A549 (cell line): Measurements from ENCODE around the gene CLCA4. TPM values are rescaled to one million over a fixed set of nuclear protein-coding genes. Genes with fewer than 3 reads are reported as not detected.

ENCODE experiments used
- ATAC-seq, 2 experiments: fragments of 200-7000 bp in 1 of 2; fragments of >200 bp in 1 of 2; cut with Nextera tagmentation in 1 of 2; cut with Tn5 transposase in 1 of 2; 3 replicates each; pipeline versions ENCODE4 v1.8.0 to v1.9.1; 2018 to 2020; ENCODE audit warnings: mild to moderate bottlenecking in 1 of 2, moderate library complexity in 1 of 2
- CTCF ChIA-PET: fragments of 300-600 bp; sonication (Branson Sonifier 250); formaldehyde crosslinking; extraction: SDS; loops from one replicate; lab custom pipeline; 2021; ENCODE audit warnings: antibody characterized with exemption, inconsistent platforms; lab: Yijun Ruan, JAX
- POLR2A ChIA-PET: fragments of 350-600 bp; formaldehyde crosslinking; extraction: SDS; loops from one replicate; lab custom pipeline; 2021; ENCODE audit warnings: antibody characterized with exemption, inconsistent platforms; lab: Yijun Ruan, JAX
- DNase-seq, 2 experiments: peaks; one replicate each; pipeline versions ENCODE4 v3.0.0 to v3.0.0-alpha.2; 2011 to 2016; ENCODE audit warnings: low read depth in 1 of 2, low spot score in 1 of 2
- FAIRE-seq: peaks from 2 replicates; lab custom pipeline; 2011; peaks lifted over from hg19 to GRCh38; lab: Jason Lieb, UNC
- H3K27ac ChIP-seq, 2 experiments: fragments of >200 bp; sonication (Bioruptor Twin); formaldehyde crosslinking; 3 replicates each; pipeline ENCODE4 v1.5.1; 2016 to 2017
- H3K4me1 ChIP-seq: fragments of >200 bp; sonication (Bioruptor Twin); formaldehyde crosslinking; 3 replicates; pipeline ENCODE4 v1.6.1; 2016
- H3K4me2 ChIP-seq: fragments of >200 bp; sonication (Bioruptor Twin); formaldehyde crosslinking; 3 replicates; pipeline ENCODE4 v1.6.1; 2016
- H3K4me3 ChIP-seq: fragments of >200 bp; sonication (Bioruptor Twin); formaldehyde crosslinking; 3 replicates; pipeline ENCODE4 v1.5.1; 2016
- H3K9me3 ChIP-seq: fragments of >200 bp; sonication (Bioruptor Twin); formaldehyde crosslinking; 3 replicates; pipeline ENCODE4 v1.6.1; 2016
- BCL3 ChIP-seq: fragments of >200 bp; sonication (Bioruptor Twin); formaldehyde crosslinking; IDR thresholded peaks from 3 replicates; pipeline ENCODE4 v1.6.1; 2016
- BHLHE40 ChIP-seq: IDR thresholded peaks from 2 replicates; pipeline ENCODE4 v1.6.1; 2012; ENCODE audit warnings: low read depth, low read length, inconsistent platforms
- CBX2 ChIP-seq: fragments of 200-600 bp; sonication (generic); IDR thresholded peaks from 2 replicates; pipeline ENCODE4 v1.6.1; 2016; ENCODE audit warnings: low read depth, mild to moderate bottlenecking, borderline replicate concordance
- CBX8 ChIP-seq: fragments of 200-600 bp; sonication (generic); IDR thresholded peaks from 2 replicates; pipeline ENCODE4 v1.6.1; 2016
- CEBPB ChIP-seq, 2 experiments: fragments of >200 bp in 1 of 2; sonication (Bioruptor Twin) in 1 of 2; formaldehyde crosslinking in 1 of 2; IDR thresholded peaks; 2 replicates each; pipeline ENCODE4 v1.6.1; 2012 to 2016
- CHD2 ChIP-seq: fragments of 150-350 bp; IDR thresholded peaks from 2 replicates; pipeline ENCODE4 v1.6.1; 2014; ENCODE audit warnings: low read length; ENCODE audit not compliant: partially characterized antibody
- CHD4 ChIP-seq: fragments of 200-600 bp; sonication (generic); IDR thresholded peaks from 2 replicates; pipeline ENCODE4 v1.6.1; 2016; ENCODE audit warnings: antibody characterized with exemption, mild to moderate bottlenecking, borderline replicate concordance
- CTCF ChIP-seq: fragments of >200 bp; sonication (Bioruptor Twin); formaldehyde crosslinking; IDR thresholded peaks from 3 replicates; pipeline ENCODE4 v1.5.1; 2016
- EHMT2 ChIP-seq: fragments of 200-600 bp; sonication (generic); IDR thresholded peaks from 2 replicates; pipeline ENCODE4 v1.6.1; 2016; ENCODE audit warnings: antibody characterized with exemption, low read depth, mild to moderate bottlenecking, moderate library complexity
- FOSL2 ChIP-seq, 2 experiments: fragments of 450-650 bp in 1 of 2; fragments of >200 bp in 1 of 2; sonication (Bioruptor Twin) in 1 of 2; formaldehyde crosslinking; IDR thresholded peaks; 2 replicates each; pipeline versions ENCODE4 v1.5.0 to v1.6.1; 2016 to 2020; ENCODE audit warnings: mild to moderate bottlenecking in 1 of 2, moderate library complexity in 1 of 2
- GATA3 ChIP-seq: IDR thresholded peaks from 2 replicates; pipeline ENCODE4 v1.6.1; 2012; ENCODE audit warnings: borderline replicate concordance
- HES2 ChIP-seq: fragments of >200 bp; sonication (Bioruptor Twin); formaldehyde crosslinking; IDR thresholded peaks from 2 replicates; pipeline ENCODE4 v1.6.1; 2016
- HMGXB4 ChIP-seq: fragments of 250-450 bp; sonication (Bioruptor Pico); IDR thresholded peaks from 2 replicates; pipeline ENCODE4 v1.5.0; 2021; ENCODE audit warnings: mild to moderate bottlenecking, moderate library complexity, borderline replicate concordance
- MAFK ChIP-seq: fragments of 450-650 bp; IDR thresholded peaks from 2 replicates; pipeline ENCODE4 v1.6.1; 2014; ENCODE audit not compliant: partially characterized antibody
- MAX ChIP-seq: IDR thresholded peaks from 2 replicates; pipeline ENCODE4 v1.6.1; 2012
- MAZ ChIP-seq: fragments of 150-350 bp; IDR thresholded peaks from 2 replicates; pipeline ENCODE4 v1.6.1; 2014; ENCODE audit warnings: antibody characterized with exemption, low read depth, low read length, borderline replicate concordance
- MYC ChIP-seq: IDR thresholded peaks from 2 replicates; pipeline ENCODE4 v1.6.1; 2012; ENCODE audit warnings: mild to moderate bottlenecking, inconsistent platforms, low read length, improper control_type of control experiment, borderline replicate concordance
- NFE2L2 ChIP-seq: fragments of 150-350 bp; conservative IDR thresholded peaks from 2 replicates; pipeline ENCODE4 v1.6.1; 2014; ENCODE audit warnings: low read length
- NPAS2 ChIP-seq: fragments of 250-450 bp; sonication (Bioruptor Pico); IDR thresholded peaks from 2 replicates; pipeline ENCODE4 v1.8.0; 2022; ENCODE audit warnings: mild to moderate bottlenecking, moderate library complexity, borderline replicate concordance
- PHF8 ChIP-seq: fragments of 200-600 bp; sonication (generic); IDR thresholded peaks from 2 replicates; pipeline ENCODE4 v1.6.1; 2016; ENCODE audit warnings: low read depth, mild to moderate bottlenecking, antibody characterized with exemption, moderate library complexity, borderline replicate concordance
- POLR2AphosphoS2 ChIP-seq: conservative IDR thresholded peaks from 2 replicates; pipeline ENCODE4 v1.6.1; 2012; ENCODE audit warnings: low read length, improper control_type of control experiment, inconsistent platforms
- RFX5 ChIP-seq: fragments of 450-650 bp; IDR thresholded peaks from 2 replicates; pipeline ENCODE4 v1.7.1; 2014; ENCODE audit warnings: antibody characterized with exemption, mild to moderate bottlenecking, moderate library complexity
- SMC3 ChIP-seq: fragments of >200 bp; sonication (Bioruptor Twin); formaldehyde crosslinking; IDR thresholded peaks from 3 replicates; pipeline ENCODE4 v1.6.1; 2018; ENCODE audit warnings: inconsistent platforms
- USF2 ChIP-seq: fragments of 450-650 bp; IDR thresholded peaks from 2 replicates; pipeline ENCODE4 v1.6.1; 2014; ENCODE audit warnings: antibody characterized with exemption
- ZFP36 ChIP-seq: fragments of 450-650 bp; IDR thresholded peaks from 2 replicates; pipeline ENCODE4 v1.6.1; 2014; ENCODE audit warnings: borderline replicate concordance; ENCODE audit not compliant: partially characterized antibody
- ZNF302 ChIP-seq: fragments of 250-450 bp; sonication (Bioruptor Pico); IDR thresholded peaks from 2 replicates; pipeline ENCODE4 v1.9.0; 2021; ENCODE audit warnings: inconsistent platforms, mild to moderate bottlenecking, moderate library complexity
- WGBS: methylation state at CpG from one replicate; pipeline ENCODE4 v1.1.6; 2017; ENCODE audit errors: missing lambda C conversion rate; 5-methylcytosine and 5-hydroxymethylcytosine counted together
- polyA plus RNA-seq, 4 experiments: library from polyadenylated mRNA; depleted of rRNA in 3 of 4; stranded (reverse); fragments of >200 nt; fragmentation: RNase III in 1 of 4; extraction: RNeasy Plus Mini Kit Qiagen cat#74134 plus additional on column Dnase treatment in 1 of 4; gene quantifications; 2 replicates in 3 of 4; 3 replicates in 1 of 4; pipeline ENCODE4 v1.2.3, GENCODE V29; 2011 to 2017

Gene CLCA4
- polyA plus RNA-seq, 2 of the 4 experiments (the other 2 are of a cell fraction), result not detected

GRCh38 chr1:86557739-86558138, 10.9 kb downstream of the CLCA4 start:
- no peaks in the 10 kb centered on the region for H3K4me1 ChIP-seq
- ATAC-seq (no peak), DNase-seq (no peak), FAIRE-seq (no peak)
- H3K4me2 ChIP-seq, result no peak overlapping the region
- no peak overlapping the region for H3K27ac ChIP-seq
- H3K4me3 ChIP-seq, result no peak overlapping the region
- ChIA-PET POLR2A (no interaction called here), CTCF (no interaction called here)
- TF ChIP-seq NPAS2 (CRISPR knock-in tag), result no peak
- TF ChIP-seq MAX, result no peak
- no peak for TF ChIP-seq ZNF302 (CRISPR knock-in tag)
- TF ChIP-seq FOSL2 (IDR thresholded peaks at IDR 0.05), result no peak
- no peak for TF ChIP-seq FOSL2 (CRISPR knock-in tag; IDR thresholded peaks at IDR 0.05)
- TF ChIP-seq CTCF, result no peak
- no peak for TF ChIP-seq HMGXB4 (CRISPR knock-in tag)
- TF ChIP-seq BCL3, result no peak
- no peak for TF ChIP-seq CBX8
- TF ChIP-seq CEBPB (IDR thresholded peaks at IDR 0.05), result no peak
- TF ChIP-seq USF2, result no peak
- no peak for TF ChIP-seq NFE2L2
- no peak for TF ChIP-seq PHF8
- no peak for TF ChIP-seq MAZ
- no peak for TF ChIP-seq BHLHE40
- TF ChIP-seq CHD4, result no peak
- H3K9me3 ChIP-seq, result no peaks in the 10 kb centered on the region
- 13% methylated on average over 2 of the region's 2 CpGs for WGBS

GRCh38 chr1:86563849-86564248, 17.0 kb downstream of the CLCA4 start:
- ChIA-PET POLR2A (no interaction called here), CTCF (no interaction called here)
- TF ChIP-seq HES2, result no peak
- no peak for TF ChIP-seq CBX2
- TF ChIP-seq NPAS2 (CRISPR knock-in tag), result no peak
- TF ChIP-seq POLR2AphosphoS2, result no peak
- TF ChIP-seq ZFP36, result no peak
- TF ChIP-seq ZNF302 (CRISPR knock-in tag), result no peak
- TF ChIP-seq GATA3, result no peak
- no peak for TF ChIP-seq MYC
- no peak for TF ChIP-seq HMGXB4 (CRISPR knock-in tag)
- TF ChIP-seq RFX5, result no peak
- no peak for TF ChIP-seq CHD2
- TF ChIP-seq MAFK, result no peak
- TF ChIP-seq EHMT2, result no peak
- TF ChIP-seq SMC3, result no peak
- FAIRE-seq (no peak), ATAC-seq (no peak), DNase-seq (no peak)
- Histone ChIP-seq H3K27ac (no peak overlapping the region), H3K9me3 (no peaks in the 10 kb centered on the region), H3K4me1 (no peaks in the 10 kb centered on the region), H3K4me2 (no peak overlapping the region), H3K4me3 (no peak overlapping the region)
- WGBS, result 18% methylated on average over 1 of the region's 1 CpG
